Forelimb muscle (tissue), 1 donor: ENCODE measurements around the gene TIMM8B. TPM values are rescaled to one million over a fixed set of nuclear protein-coding genes. Genes with fewer than 3 reads are reported as not detected.
"Not testable (repeated sequence)": the region's sequence is repeated elsewhere in the genome, so short reads cannot be mapped to it uniquely, and the experiment has no call there.

Experiments
- DNase-seq: peaks from one replicate; pipeline ENCODE4 v3.0.0-alpha.2; 2013; ENCODE audit warnings: low read depth
- polyA plus RNA-seq: library from polyadenylated mRNA; unstranded; fragments of 120-200 nt; gene quantifications from one replicate; pipeline ENCODE4 v1.2.1, GENCODE V29; 2013; ENCODE audit not compliant: insufficient read length

The TIMM8B gene
- polyA plus RNA-seq, 1 donor, result 48.5 TPM

- no peak for DNase-seq
These were observed 3.8 kb downstream of the TIMM8B start for GRCh38 chr11:112082729-112083128.

- DNase-seq, result peak; percentile 57
These were observed 12.4 kb downstream of the TIMM8B start, which contains the start of the genes NKAPD1 and PIH1D2 for GRCh38 chr11:112073941-112074811. TSS of gene NKAPD1 (plus strand) at chr11:112074299. CDS start at chr11:112075575, 1,276 bp downstream. TSS of gene PIH1D2 (minus strand) at chr11:112074017. CDS start at chr11:112073174, 843 bp downstream.

GRCh38 chr11:112062923-112063322 is 23.6 kb downstream of the TIMM8B start:
- DNase-seq, result no peak

- DNase-seq, result no peak
These were observed 28.5 kb downstream of the TIMM8B start for GRCh38 chr11:112058103-112058502.

- no peak for DNase-seq
These were observed 29.4 kb downstream of the TIMM8B start for GRCh38 chr11:112057170-112057569.

- no peak for DNase-seq
These were observed 34.8 kb downstream of the TIMM8B start for GRCh38 chr11:112051768-112052167.

- no peak for DNase-seq
These were observed 35.8 kb downstream of the TIMM8B start for GRCh38 chr11:112050721-112051120.

- no peak for DNase-seq
These were observed 36.8 kb downstream of the TIMM8B start for GRCh38 chr11:112049777-112050176.

GRCh38 chr11:112048256-112048655 is 38.3 kb downstream of the TIMM8B start:
- not testable (repeated sequence) for DNase-seq

GRCh38 chr11:112046647-112047046 is 39.9 kb downstream of the TIMM8B start:
- not testable (repeated sequence) for DNase-seq

GRCh38 chr11:112044961-112045360 is 41.6 kb downstream of the TIMM8B start:
- DNase-seq, result no peak

GRCh38 chr11:112042961-112043304 is 43.6 kb downstream of the TIMM8B start:
- no peak for DNase-seq

GRCh38 chr11:112042161-112042960 is 44.2 kb downstream of the TIMM8B start:
- no peak for DNase-seq

- DNase-seq, result no peak
These were observed 49.0 kb downstream of the TIMM8B start for GRCh38 chr11:112037527-112037926.

Other genes with a start within 250 kb of the TIMM8B start
- gene ALG9, start 215.2 kb downstream of the TIMM8B start, polyA plus RNA-seq, result 26.1 TPM
- 1.7 TPM for gene FDXACB1, start 207.6 kb downstream of the TIMM8B start, polyA plus RNA-seq
- 15.7 TPM for gene CFAP68, start 207.2 kb downstream of the TIMM8B start, polyA plus RNA-seq
- 886 TPM for gene CRYAB, start 175.0 kb downstream of the TIMM8B start, polyA plus RNA-seq
- 93.3 TPM for gene HSPB2, start 174.0 kb downstream of the TIMM8B start, polyA plus RNA-seq
- 3.1 TPM for gene C11orf52, start 167.8 kb downstream of the TIMM8B start, polyA plus RNA-seq
- 19.6 TPM for gene DIXDC1, start 149.4 kb downstream of the TIMM8B start, polyA plus RNA-seq
- gene DLAT, start 61.3 kb downstream of the TIMM8B start, polyA plus RNA-seq, result 39.5 TPM
- gene PIH1D2, start 12.7 kb downstream of the TIMM8B start, polyA plus RNA-seq, result 1.1 TPM
- gene NKAPD1, start 12.5 kb downstream of the TIMM8B start, polyA plus RNA-seq, result 27.7 TPM
- 92.7 TPM for gene SDHD, start 117 bp upstream of the TIMM8B start, polyA plus RNA-seq
- gene IL18, start 77.3 kb upstream of the TIMM8B start, polyA plus RNA-seq, result 0.40 TPM
- gene TEX12, start 80.6 kb upstream of the TIMM8B start, polyA plus RNA-seq, result 0.33 TPM
- gene BCO2, start 88.8 kb upstream of the TIMM8B start, polyA plus RNA-seq, result 9.0 TPM
- gene PTS, start 139.7 kb upstream of the TIMM8B start, polyA plus RNA-seq, result 20.4 TPM
- gene PLET1, start 174.1 kb upstream of the TIMM8B start, polyA plus RNA-seq, result not detected